GM18519 (cell line): Measurements from ENCODE around the gene ACAN.

Experiments
- ATAC-seq: cut with Tn5 transposase; IDR thresholded peaks from one replicate; pipeline ENCODE4 v1.9.1; 2021; ENCODE audit warnings: mild to moderate bottlenecking, moderate library complexity; ENCODE audit not compliant: unreplicated experiment, low FRiP score

ACAN gene

DNA sequence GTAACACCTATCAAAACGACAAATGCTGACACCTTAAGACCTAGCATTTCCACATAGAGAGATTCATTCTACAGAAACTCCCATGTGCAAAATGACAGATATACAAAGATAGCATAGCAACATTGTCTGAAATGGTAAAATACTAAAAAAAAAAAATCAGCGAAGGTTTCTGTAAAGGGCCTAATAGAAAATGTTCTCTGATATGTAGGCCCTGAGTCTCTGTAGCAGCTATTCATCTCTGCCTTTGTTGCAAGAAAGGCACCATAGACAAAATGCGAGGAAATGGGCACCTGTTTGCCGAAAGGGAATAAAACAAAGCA is 110.6 kb downstream of the ACAN start:
- no peak for ATAC-seq

DNA sequence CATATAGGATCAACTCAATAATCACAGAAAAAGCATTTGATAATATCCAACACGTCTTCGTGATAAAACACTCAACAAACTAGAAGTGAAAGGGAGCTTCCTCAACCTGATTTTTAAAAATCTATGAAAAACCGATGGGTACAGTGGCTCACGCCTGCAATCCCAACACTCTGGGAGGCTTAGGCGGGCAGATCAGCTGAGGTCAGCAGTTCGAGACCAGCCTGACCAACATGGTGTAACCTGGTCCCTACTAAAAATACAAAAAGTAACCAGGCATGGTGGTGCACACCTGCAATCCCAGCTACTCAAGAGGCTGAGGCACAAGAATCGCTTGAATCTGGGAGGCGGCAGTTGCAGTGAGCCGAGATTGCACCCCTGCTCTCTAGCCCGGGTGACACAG is 112.1 kb downstream of the ACAN start:
- no peak for ATAC-seq

DNA sequence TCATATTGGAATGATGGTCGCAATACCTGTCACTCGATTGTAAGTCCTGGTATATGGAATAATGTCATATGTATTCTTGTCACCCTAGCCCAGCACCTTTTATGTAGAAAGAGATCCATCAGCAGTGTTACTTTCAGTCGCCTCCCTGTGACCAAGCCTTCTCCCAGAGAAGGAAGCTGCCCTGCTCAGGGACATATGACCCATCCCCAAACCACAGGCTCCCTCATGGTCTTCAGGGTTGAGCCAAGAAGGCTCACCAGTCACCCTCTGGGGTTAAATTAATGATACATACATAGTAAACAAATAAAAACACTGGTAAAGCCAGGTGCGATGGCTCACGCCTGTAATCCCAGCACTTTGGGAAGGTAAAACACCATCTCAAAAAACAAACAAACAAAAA is 114.5 kb downstream of the ACAN start:
- ATAC-seq = no peak

DNA sequence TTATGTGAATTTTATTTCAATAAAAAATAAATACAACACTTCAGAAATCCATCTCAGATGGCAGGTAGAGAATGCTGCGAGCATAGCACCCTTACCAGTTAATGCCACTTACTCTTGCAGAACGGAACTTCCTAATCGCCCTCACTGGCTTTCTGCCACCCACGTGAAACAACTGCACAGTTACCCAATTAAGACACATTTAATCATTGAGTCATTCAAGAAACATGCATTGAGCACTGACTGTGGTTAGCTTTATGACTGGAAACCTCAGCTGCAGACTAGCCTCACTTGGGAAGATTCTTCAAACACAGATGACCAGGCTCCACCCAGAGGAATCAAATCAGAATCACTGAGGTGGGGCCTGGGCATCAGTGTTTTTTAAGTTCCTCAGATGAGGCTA is 115.5 kb downstream of the ACAN start:
- peak; percentile 56 for ATAC-seq

DNA sequence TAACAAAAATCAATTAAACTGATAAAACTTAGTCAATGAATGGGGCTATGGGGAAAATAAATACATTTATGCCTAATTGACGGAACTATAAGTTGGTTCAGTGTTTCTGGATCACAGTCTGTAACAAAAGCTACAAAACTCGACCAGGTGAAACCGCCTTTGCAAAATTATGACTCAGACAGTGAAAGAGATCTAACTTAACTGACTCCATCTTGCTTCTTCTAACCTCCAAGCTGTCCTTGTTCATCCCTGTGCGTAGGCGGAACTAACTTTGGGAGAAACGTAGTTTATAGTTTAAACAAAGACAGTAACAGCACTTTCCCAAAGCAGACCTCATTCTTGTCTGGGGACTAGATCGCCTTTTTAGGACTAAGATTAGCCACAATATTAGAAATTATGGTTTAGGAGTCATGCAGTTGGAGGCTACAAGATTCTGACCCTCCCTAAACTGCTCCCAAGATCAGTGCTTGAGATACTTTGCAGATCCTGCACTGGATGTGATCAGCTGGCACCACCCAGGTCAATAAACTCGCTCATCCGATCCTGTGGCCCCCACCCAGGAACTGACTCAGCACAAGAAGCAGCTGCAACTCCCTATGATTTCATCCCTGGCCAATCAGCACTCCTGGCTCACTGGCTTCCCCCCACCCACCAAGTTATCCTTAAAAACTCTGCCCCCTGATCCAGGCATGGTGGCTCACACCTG is 117.1 kb downstream of the ACAN start:
- no peak for ATAC-seq

DNA sequence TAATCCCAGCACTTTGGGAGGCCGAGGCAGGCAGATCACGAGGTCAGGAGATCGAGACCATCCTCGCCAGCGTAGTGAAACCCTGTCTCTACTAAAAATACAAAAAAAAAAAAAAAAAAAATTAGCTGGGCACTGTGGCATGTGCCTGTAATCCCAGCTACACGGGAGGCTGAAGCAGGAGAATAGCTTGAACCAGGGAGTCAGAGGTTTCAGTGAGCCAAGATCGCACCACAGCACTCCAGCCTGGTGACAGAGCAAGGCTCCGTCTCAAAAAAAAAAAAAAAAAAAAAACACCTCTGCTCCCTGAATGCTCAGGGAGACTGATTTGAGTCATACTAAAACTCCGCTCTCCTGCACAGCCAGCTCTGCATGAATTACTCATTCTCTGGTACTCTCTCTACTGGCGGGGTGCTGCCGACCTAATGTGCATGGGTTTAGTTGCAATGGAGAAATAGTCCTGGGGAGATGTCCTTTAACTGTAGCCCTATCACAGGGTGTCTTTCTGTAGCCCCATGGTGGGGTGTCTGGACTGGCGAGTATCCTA is 117.7 kb downstream of the ACAN start:
- peak; percentile 85 for ATAC-seq
